Neural crest cell (in vitro differentiated cells): Measurements from ENCODE around the gene PPHLN1. TPM values are rescaled to one million over a fixed set of nuclear protein-coding genes. Genes with fewer than 3 reads are reported as not detected.
A peak's percentile ranks its signal among the peaks of the same experiment; 100 is the strongest.

Source experiments
- DNase-seq: peaks from one replicate; pipeline ENCODE4 v3.0.0; 2021; ENCODE audit warnings: low read depth, mixed read lengths, low spot score
- H3K27ac Mint-ChIP-seq: one replicate; pipeline ENCODE4 v1.8.0; 2021; ENCODE audit warnings: mild to moderate bottlenecking, mixed read lengths; ENCODE audit not compliant: unreplicated experiment
- H3K27me3 Mint-ChIP-seq: 2 replicates; pipeline ENCODE4 v1.8.0; 2021; ENCODE audit warnings: low read depth, mild to moderate bottlenecking, mixed read lengths
- H3K36me3 Mint-ChIP-seq: 2 replicates; pipeline ENCODE4 v1.8.0; 2021; ENCODE audit warnings: low read depth, mild to moderate bottlenecking, mixed read lengths
- H3K4me1 Mint-ChIP-seq: 2 replicates; pipeline ENCODE4 v1.8.0; 2021; ENCODE audit warnings: mixed read lengths
- H3K4me3 Mint-ChIP-seq: one replicate; pipeline ENCODE4 v1.8.0; 2021; ENCODE audit warnings: mild to moderate bottlenecking, mixed read lengths
- H3K9me3 Mint-ChIP-seq: 2 replicates; pipeline ENCODE4 v1.8.0; 2021; ENCODE audit warnings: mixed read lengths
- total RNA-seq: library from RNA; stranded (reverse); gene quantifications from 2 replicates; pipeline ENCODE4 v1.2.1, GENCODE V29; 2021
- TF ChIP-seq, protein P1 (sequence below): fragments of 200-600 bp; sonication (generic); conservative IDR thresholded peaks from 2 replicates; pipeline ENCODE4 v1.5.0; 2021; ENCODE audit warnings: antibody characterized with exemption, mild to moderate bottlenecking

The PPHLN1 gene
- total RNA-seq, 1 donor from 2014 or later, result 57.9 TPM

DNA sequence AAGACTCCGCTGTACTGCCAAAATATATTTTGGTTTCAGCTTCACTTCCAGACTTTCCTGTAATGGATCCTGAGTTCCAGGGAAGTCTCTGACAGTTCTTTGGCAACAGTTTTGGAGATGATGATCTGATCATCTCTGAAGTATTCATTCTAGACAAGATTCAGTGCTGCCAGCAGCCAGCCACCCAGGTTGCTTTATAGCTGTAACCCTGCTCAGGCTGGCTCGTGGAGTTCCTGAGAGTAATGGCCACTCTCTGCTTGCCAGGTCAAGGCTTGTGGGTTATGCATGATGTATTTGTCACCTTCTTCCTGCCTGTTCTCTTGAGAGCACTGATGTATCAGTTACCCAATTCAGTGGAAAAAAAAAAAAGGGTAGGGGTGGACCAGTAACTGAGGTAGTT is 124.3 kb downstream of the PPHLN1 start:
- H3K4me1 Mint-ChIP-seq, result peaks cover 27% of the 10 kb centered on the region
- peaks cover 35% of the 10 kb centered on the region for H3K36me3 Mint-ChIP-seq

DNA sequence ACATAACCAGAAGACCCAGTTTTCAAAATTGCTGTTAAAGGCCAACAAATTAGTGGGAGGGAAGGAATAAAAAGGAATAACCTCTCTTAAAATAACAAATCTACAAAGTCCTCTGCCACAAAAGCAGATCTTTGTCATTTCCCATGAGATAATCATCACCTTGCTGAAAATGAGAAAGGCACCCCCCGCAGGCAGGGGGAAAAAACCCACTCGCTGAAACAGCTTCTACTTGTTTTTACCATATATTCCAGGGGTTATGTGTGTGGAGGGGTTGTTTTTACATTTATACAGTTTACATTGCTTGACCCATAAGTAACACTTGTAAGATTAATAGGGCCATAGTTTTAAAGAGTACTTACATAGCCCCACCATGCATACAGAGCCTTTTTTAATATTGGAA is 132.6 kb downstream of the PPHLN1 start:
- Mint-ChIP-seq H3K9me3 (no peaks in the 10 kb centered on the region), H3K36me3 (peaks cover 19% of the 10 kb centered on the region), H3K27ac (no peak overlapping the region), H3K27me3 (no peaks in the 10 kb centered on the region), H3K4me1 (no peaks in the 10 kb centered on the region), H3K4me3 (no peak overlapping the region)
- DNase-seq, result no peak
- TF ChIP-seq, protein P1, sequence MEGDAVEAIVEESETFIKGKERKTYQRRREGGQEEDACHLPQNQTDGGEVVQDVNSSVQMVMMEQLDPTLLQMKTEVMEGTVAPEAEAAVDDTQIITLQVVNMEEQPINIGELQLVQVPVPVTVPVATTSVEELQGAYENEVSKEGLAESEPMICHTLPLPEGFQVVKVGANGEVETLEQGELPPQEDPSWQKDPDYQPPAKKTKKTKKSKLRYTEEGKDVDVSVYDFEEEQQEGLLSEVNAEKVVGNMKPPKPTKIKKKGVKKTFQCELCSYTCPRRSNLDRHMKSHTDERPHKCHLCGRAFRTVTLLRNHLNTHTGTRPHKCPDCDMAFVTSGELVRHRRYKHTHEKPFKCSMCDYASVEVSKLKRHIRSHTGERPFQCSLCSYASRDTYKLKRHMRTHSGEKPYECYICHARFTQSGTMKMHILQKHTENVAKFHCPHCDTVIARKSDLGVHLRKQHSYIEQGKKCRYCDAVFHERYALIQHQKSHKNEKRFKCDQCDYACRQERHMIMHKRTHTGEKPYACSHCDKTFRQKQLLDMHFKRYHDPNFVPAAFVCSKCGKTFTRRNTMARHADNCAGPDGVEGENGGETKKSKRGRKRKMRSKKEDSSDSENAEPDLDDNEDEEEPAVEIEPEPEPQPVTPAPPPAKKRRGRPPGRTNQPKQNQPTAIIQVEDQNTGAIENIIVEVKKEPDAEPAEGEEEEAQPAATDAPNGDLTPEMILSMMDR, result no peak

More for the DNA sequence above, 124.3 kb downstream of the PPHLN1 start:
- Mint-ChIP-seq H3K27me3 (no peaks in the 10 kb centered on the region), H3K27ac (peak overlapping the region; percentile 57), H3K9me3 (no peaks in the 10 kb centered on the region), H3K4me3 (no peak overlapping the region)
- TF ChIP-seq, protein P1, result no peak
- no peak for DNase-seq

DNA sequence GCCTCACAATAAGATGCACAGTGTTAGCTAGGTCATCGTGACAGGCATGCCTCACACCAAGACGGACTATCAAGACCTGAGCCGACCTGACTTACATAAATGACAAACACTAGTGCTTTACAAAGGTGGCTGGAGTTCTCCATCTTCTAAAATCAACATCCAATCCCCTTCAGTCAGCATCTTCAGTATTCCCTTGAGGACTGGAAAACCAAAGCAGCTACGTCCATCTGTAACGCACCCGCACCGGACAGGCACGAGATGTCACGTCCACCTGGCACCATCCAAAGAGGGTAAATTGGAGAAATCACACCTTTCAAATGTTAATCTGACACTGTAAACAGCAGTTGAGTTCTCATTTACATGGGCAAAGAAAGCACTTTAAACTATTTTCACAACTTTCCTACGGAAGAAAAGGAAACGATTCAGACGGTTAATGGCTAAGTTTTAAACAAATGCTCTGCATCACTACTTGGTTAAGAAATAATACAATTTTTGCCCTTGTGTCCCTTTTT is 133.4 kb downstream of the PPHLN1 start:
- peaks cover 19% of the 10 kb centered on the region for H3K36me3 Mint-ChIP-seq
- H3K9me3 Mint-ChIP-seq, result no peaks in the 10 kb centered on the region
- TF ChIP-seq, protein P1, result no peak
- DNase-seq, result no peak
- H3K27ac Mint-ChIP-seq, result peak overlapping the region; percentile 35
- no peaks in the 10 kb centered on the region for H3K27me3 Mint-ChIP-seq
- no peak overlapping the region for H3K4me3 Mint-ChIP-seq
- no peaks in the 10 kb centered on the region for H3K4me1 Mint-ChIP-seq

DNA sequence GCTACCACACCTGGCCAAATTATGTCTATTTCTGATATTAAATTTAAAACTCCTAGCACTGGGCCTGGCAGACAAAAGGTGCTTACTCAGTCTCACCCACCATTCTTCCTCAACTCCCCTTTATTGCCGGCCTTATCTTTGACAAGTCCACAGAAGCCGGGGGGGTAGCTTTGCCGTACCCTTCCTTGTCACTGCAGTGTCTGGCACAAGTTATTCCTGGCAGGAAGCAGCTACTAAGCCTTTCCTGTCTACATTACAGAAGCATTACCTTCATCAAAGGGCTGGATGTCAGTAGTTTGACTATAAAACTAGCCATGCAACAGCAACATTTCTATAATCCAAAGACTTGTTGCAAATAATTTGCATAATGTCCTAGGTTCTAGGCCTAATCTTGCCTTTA is 136.5 kb downstream of the PPHLN1 start:
- Mint-ChIP-seq H3K9me3 (no peaks in the 10 kb centered on the region), H3K4me3 (no peak overlapping the region), H3K36me3 (peaks cover 19% of the 10 kb centered on the region), H3K27ac (no peak overlapping the region), H3K4me1 (no peaks in the 10 kb centered on the region), H3K27me3 (no peaks in the 10 kb centered on the region)
- DNase-seq, result no peak
- TF ChIP-seq, protein P1, result no peak

DNA sequence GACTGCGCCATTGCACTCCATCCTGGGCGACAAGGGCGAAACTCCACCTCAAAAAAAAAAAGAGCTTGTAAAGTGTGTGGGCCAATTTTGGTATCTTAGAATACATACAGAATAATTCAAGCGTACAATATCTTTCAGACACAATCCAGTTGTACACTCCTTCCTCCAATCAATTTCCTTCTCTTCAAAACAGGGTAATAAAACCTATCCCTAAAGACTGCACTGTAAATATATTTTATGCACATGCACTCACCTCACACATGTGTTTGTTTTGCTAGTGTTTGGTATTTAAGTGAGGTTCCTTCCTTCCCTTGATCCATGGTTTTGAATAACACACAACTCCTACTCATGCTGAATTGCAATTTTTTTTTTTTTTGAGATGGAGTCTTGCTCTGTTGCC is 137.7 kb downstream of the PPHLN1 start:
- no peak overlapping the region for H3K27ac Mint-ChIP-seq
- H3K4me3 Mint-ChIP-seq, result no peak overlapping the region
- TF ChIP-seq, protein P1, result no peak
- H3K36me3 Mint-ChIP-seq, result peaks cover 20% of the 10 kb centered on the region
- no peaks in the 10 kb centered on the region for H3K27me3 Mint-ChIP-seq
- no peaks in the 10 kb centered on the region for H3K9me3 Mint-ChIP-seq
- DNase-seq, result no peak
- no peaks in the 10 kb centered on the region for H3K4me1 Mint-ChIP-seq
